ENCODE data around the gene F2RL1.
"Not testable (repeated sequence)": the region's sequence is repeated elsewhere in the genome, so short reads cannot be mapped to it uniquely, and the experiment has no call there.

F2RL1 gene

DNA sequence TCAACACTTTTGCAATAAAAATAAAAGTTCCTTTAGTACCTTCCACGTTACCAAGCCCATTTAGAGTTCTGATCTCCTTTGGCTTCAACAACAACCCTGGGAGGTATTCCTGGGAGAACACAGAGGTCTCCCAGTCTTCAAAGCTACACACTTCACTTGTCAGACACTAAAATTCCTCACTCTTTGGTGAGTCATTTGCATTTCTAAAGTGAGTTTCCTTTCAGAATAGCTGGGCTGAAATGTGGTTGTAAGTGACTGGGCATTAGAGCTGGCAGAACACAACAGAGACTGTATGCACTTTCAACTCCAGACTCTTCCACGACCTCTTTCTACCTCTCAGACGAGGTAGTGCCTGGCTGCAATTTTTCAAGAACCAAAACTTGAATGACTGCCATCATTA is 11.5 kb upstream of the F2RL1 start:
- DNase-seq (ENCODE audit: low read depth), result no peak
- TF ChIP-seq, protein P1, sequence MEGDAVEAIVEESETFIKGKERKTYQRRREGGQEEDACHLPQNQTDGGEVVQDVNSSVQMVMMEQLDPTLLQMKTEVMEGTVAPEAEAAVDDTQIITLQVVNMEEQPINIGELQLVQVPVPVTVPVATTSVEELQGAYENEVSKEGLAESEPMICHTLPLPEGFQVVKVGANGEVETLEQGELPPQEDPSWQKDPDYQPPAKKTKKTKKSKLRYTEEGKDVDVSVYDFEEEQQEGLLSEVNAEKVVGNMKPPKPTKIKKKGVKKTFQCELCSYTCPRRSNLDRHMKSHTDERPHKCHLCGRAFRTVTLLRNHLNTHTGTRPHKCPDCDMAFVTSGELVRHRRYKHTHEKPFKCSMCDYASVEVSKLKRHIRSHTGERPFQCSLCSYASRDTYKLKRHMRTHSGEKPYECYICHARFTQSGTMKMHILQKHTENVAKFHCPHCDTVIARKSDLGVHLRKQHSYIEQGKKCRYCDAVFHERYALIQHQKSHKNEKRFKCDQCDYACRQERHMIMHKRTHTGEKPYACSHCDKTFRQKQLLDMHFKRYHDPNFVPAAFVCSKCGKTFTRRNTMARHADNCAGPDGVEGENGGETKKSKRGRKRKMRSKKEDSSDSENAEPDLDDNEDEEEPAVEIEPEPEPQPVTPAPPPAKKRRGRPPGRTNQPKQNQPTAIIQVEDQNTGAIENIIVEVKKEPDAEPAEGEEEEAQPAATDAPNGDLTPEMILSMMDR (conservative IDR thresholded peaks at IDR 0.05; ENCODE audit: low read depth, low read length), result no peak

DNA sequence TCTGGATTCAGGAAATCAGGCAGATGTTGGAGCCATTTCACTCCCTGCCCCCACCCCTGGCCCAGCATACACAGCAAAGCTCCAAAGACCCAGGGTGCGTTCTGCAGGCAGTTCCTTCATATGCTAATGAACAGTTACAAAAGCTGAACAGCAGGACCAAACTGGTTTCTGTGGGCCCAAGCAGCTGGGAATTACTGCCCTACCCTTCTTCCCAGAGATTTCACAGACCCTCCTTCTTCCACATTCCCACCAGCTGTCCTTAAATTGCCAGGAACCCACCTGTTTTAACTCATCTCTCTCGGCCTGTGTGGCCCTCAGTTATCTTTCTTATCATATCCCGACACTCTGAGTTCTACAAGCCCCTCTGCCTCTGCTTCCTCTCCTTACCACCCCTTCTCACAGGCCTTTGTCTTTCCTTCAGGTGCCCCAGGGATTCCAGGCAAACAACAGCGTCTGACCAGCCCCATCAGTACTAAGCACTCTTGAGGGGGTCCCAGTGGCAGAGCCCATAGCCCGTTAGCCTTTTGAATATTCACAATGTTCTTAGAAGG is 10.6 kb upstream of the F2RL1 start:
- DNase-seq (ENCODE audit: low read depth), result no peak
- TF ChIP-seq, protein P1 (conservative IDR thresholded peaks at IDR 0.05; ENCODE audit: low read depth, low read length), result no peak
- H3K4me3 ChIP-seq (ENCODE audit: low read length), result no peak overlapping the region

More for the DNA sequence above, 11.5 kb upstream of the F2RL1 start:
- no peak overlapping the region for H3K4me3 ChIP-seq (ENCODE audit: low read length)

DNA sequence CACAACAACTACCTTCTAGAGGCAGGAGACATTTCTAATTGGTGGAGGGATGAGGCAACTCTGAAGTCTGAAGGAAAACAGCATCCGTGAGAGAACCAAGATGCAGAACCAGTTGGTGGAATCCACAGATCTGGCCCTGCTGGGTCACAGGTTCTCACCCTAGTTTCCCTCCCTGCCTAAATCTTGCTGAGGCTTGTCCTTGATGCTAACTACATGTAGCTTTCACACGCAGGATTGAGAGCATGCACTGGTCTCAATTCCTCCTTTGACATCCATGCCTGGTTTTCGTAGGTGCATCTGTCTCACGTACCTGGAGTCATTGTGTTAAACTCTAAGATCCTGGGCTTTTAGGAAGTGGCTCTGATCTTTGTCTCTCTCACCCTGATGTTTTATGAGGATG is 9.7 kb upstream of the F2RL1 start:
- H3K4me3 ChIP-seq (ENCODE audit: low read length), result no peak overlapping the region
- no peak for DNase-seq (ENCODE audit: low read depth)
- TF ChIP-seq, protein P1 (conservative IDR thresholded peaks at IDR 0.05; ENCODE audit: low read depth, low read length), result no peak

DNA sequence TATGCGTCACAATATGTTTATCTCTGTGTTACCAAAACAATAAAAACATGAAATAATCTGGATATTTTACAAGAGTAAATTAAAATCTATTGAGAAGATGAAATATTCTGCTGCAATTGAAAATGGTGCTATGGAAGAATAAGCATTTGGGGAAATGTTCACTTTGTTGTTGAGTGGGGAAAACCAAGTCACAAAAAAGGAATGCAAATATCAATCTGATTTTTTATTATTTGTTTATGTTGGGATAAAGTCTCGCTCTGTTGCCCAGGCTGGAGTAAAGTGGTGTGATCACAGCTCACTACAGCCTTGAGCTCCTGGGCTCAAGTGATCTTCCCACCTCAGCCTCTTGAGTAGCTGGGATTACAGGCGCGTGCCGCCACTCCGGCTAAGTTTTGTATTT is 8.6 kb upstream of the F2RL1 start:
- no peak for DNase-seq (ENCODE audit: low read depth)
- TF ChIP-seq, protein P1 (conservative IDR thresholded peaks at IDR 0.05; ENCODE audit: low read depth, low read length), result no peak
- no peak overlapping the region for H3K4me3 ChIP-seq (ENCODE audit: low read length)

DNA sequence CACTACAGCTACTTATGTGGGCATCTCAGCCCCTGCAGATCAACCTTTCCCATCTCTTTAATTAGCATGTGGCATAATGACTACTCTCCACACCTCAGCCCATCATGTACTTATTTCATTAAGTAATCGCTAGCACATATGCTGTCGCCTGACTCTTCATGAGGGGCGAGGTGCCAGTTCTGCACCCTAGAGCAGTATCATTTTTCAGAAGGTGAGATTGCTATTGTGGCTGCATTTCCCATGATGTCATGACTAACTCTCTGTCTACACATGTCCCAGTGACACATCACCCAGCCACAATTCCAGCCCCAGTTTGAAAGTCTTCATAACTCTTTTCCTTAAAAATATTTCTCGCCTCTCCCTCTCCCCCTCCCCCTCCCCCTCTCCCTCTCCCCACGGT is 7.6 kb upstream of the F2RL1 start:
- DNase-seq (ENCODE audit: low read depth), result no peak
- TF ChIP-seq, protein P1 (conservative IDR thresholded peaks at IDR 0.05; ENCODE audit: low read depth, low read length), result no peak

DNA sequence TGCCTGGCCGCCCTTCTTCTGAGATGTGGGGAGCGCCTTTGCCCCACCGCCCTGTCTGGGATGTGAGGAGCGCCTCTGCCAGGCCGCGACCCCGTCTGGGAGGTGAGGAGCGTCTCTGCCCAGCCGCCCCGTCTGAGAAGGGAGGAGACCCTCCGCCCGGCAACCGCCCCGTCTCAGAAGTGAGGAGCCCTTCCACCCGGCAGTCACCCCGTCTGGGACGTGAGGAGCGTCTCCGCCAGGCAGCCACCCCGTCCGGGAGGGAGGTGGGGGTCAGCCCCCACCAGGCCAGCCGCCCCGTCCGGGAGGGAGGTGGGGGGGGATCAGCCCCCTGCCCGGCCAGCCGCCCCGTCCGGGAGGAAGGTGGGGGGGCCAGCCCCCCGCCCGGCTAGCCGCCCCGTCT is 6.6 kb upstream of the F2RL1 start:
- DNase-seq (ENCODE audit: low read depth); H3K4me3 ChIP-seq (ENCODE audit: low read length): not testable (repeated sequence)

More for the DNA sequence above, 7.6 kb upstream of the F2RL1 start:
- H3K4me3 ChIP-seq (ENCODE audit: low read length), result no peak overlapping the region

DNA sequence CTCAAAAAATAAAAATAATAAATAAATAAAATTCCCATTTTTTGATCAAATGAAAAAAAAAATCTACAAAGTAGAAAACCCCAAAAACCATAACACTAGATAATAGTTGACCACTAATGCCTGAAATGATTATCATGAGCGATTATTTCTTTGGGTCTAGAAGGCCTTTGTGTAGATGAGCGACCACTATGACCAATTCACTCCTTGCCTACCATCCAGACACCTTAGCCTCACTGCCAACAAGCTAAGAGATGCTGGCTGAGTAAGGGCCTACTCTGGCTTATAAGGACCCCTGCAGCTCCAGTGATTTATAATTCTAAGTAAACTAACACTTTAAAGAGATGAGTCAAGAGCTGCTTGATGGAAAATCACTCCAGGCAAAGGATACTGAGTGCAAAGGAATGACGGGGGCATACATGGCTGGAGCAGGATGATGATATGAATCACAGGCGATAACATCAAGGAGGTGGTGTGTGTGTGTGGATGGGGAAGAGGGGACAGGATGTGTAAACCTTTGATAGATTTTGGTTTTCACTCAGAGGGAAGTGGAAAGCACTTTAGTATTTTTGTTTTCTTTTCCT is 4.8 kb upstream of the F2RL1 start:
- TF ChIP-seq, protein P1 (conservative IDR thresholded peaks at IDR 0.05; ENCODE audit: low read depth, low read length), result no peak
- no peak for DNase-seq (ENCODE audit: low read depth)
- no peak overlapping the region for H3K4me3 ChIP-seq (ENCODE audit: low read length)

Measured in retinal pigment epithelial cell (primary cell).